HEK293T (cell line): Measurements from ENCODE around the gene PAOX.

ENCODE experiments used
- ARNT ChIP-seq: fragments of 450-650 bp; IDR thresholded peaks from 2 replicates; pipeline ENCODE4 v1.6.1; 2017; ENCODE audit warnings: mild to moderate bottlenecking
- ELF4 ChIP-seq: fragments of 450-650 bp; IDR thresholded peaks from 2 replicates; pipeline ENCODE4 v1.6.1; 2017; ENCODE audit warnings: antibody characterized with exemption
- FOXA1 ChIP-seq: fragments of 450-650 bp; IDR thresholded peaks from 2 replicates; pipeline ENCODE4 v1.6.1; 2016; ENCODE audit warnings: mild to moderate bottlenecking
- FOXK2 ChIP-seq: fragments of 450-650 bp; IDR thresholded peaks from 2 replicates; pipeline ENCODE4 v1.6.1; 2016; ENCODE audit warnings: mild to moderate bottlenecking
- FOXM1 ChIP-seq: fragments of 450-650 bp; IDR thresholded peaks from 2 replicates; pipeline ENCODE4 v1.6.1; 2017; ENCODE audit warnings: mild to moderate bottlenecking, borderline replicate concordance
- LEF1 ChIP-seq: fragments of 450-650 bp; IDR thresholded peaks from 2 replicates; pipeline ENCODE4 v1.6.1; 2017; ENCODE audit warnings: mild to moderate bottlenecking, borderline replicate concordance
- SP1 ChIP-seq: fragments of 450-650 bp; IDR thresholded peaks from 2 replicates; pipeline ENCODE4 v1.6.1; 2017
- ZNF384 ChIP-seq: fragments of 450-650 bp; IDR thresholded peaks from 2 replicates; pipeline ENCODE4 v1.6.1; 2016

DNA sequence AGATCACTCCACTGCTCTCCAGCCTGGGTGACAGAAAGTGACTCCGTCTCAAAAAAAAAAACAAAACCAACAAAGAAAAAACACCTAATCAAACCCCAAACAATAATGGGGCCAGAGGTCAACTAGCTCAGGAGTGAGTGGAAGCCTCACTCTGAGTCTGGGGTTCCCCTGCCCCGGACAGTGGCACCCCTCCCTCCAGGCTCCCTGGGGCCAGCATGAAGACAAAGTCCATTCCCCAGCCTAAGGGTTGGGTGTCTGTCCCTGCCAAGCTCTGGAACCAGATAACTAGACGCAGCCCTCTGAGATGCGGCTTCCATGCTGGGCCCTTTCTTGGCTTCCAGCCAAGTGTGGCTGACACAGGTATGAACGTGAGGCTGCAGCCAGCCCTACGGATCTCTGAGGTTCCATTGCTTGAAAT, 19.5 kb upstream of the PAOX start:
- TF ChIP-seq ZNF384 (no peak), FOXA1 (no peak), SP1 (no peak), FOXM1 (no peak), LEF1 (no peak), FOXK2 (no peak), ARNT (no peak), ELF4 (no peak)
